Ishikawa (cell line): ENCODE results near the gene CASQ2.

Experiments used
- CEBPB ChIP-seq: IDR thresholded peaks from 2 replicates; pipeline ENCODE4 v1.6.1; 2012
- CREB1 ChIP-seq: IDR thresholded peaks from 2 replicates; pipeline ENCODE4 v1.6.1; 2012; ENCODE audit warnings: low read depth
- EGR1 ChIP-seq: IDR thresholded peaks from 2 replicates; pipeline ENCODE4 v1.6.1; 2012
- EP300 ChIP-seq: IDR thresholded peaks from 2 replicates; pipeline ENCODE4 v1.6.1; 2012; ENCODE audit warnings: borderline replicate concordance
- FOXM1 ChIP-seq: IDR thresholded peaks from 2 replicates; pipeline ENCODE4 v1.6.1; 2012; ENCODE audit warnings: low read depth, borderline replicate concordance
- NFIC ChIP-seq: IDR thresholded peaks from 2 replicates; pipeline ENCODE4 v1.6.1; 2012
- RAD21 ChIP-seq: IDR thresholded peaks from 2 replicates; pipeline ENCODE4 v1.6.1; 2012; ENCODE audit warnings: low read depth
- TAF1 ChIP-seq: IDR thresholded peaks from 2 replicates; pipeline ENCODE4 v1.6.1; 2012; ENCODE audit warnings: low read depth, mild to moderate bottlenecking
- TCF12 ChIP-seq: IDR thresholded peaks from 2 replicates; pipeline ENCODE4 v1.6.1; 2012; ENCODE audit warnings: low read depth
- TEAD4 ChIP-seq: IDR thresholded peaks from 2 replicates; pipeline ENCODE4 v1.6.1; 2012
- YY1 ChIP-seq: IDR thresholded peaks from 2 replicates; pipeline ENCODE4 v1.6.1; 2012; ENCODE audit warnings: low read depth
- ZBTB7A ChIP-seq: IDR thresholded peaks from 2 replicates; pipeline ENCODE4 v1.6.1; 2012; ENCODE audit warnings: low read depth
- TF ChIP-seq, protein P1 (sequence below): IDR thresholded peaks from 2 replicates; pipeline ENCODE4 v1.6.1; 2012
- TF ChIP-seq, protein P2 (sequence below): IDR thresholded peaks from 2 replicates; pipeline ENCODE4 v1.6.1; 2012; ENCODE audit warnings: low read depth, mild to moderate bottlenecking
- TF ChIP-seq, protein P3 (sequence below): IDR thresholded peaks from 2 replicates; pipeline ENCODE4 v1.6.1; 2012

Gene CASQ2

DNA sequence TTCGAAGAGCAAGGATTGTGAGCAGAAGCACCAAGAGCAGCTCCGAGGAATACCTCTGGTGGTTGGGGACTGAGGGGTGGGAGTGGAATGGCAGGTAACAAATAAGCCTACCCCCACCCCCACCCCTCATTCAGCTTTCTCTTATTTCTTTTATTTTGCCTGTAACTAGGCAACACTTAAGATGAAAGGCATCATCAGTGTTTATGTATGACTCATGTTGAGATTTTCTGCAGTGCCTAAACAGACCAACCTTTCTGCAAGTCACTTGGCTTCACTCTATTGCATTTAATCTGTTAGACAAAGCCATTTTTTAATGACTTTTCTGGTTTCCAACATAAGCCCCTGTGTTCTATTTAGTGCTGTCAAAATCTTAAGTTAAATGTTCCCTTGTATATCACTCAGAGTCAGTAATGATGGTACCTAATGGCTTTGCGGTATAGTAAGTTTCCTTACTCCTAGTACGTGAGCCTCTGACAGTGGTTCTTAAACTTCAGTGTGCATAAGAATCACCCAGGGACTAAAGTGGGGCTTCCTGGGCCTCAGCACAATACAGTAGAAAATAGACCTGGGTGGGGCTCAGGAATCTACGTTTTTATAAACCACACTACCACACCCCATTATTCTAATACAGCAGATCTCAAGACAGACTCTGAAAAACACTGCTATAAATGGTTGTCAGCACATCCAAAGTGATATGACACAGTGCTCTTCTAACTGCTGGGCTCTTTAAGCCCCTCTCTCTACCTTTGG, 19.9 kb downstream of the CASQ2 start:
- TF ChIP-seq TCF12 (no peak), TEAD4 (no peak), ZBTB7A (no peak), EGR1 (no peak), TAF1 (no peak), RAD21 (no peak)
- TF ChIP-seq, protein P1, sequence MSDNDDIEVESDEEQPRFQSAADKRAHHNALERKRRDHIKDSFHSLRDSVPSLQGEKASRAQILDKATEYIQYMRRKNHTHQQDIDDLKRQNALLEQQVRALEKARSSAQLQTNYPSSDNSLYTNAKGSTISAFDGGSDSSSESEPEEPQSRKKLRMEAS: no peak

DNA sequence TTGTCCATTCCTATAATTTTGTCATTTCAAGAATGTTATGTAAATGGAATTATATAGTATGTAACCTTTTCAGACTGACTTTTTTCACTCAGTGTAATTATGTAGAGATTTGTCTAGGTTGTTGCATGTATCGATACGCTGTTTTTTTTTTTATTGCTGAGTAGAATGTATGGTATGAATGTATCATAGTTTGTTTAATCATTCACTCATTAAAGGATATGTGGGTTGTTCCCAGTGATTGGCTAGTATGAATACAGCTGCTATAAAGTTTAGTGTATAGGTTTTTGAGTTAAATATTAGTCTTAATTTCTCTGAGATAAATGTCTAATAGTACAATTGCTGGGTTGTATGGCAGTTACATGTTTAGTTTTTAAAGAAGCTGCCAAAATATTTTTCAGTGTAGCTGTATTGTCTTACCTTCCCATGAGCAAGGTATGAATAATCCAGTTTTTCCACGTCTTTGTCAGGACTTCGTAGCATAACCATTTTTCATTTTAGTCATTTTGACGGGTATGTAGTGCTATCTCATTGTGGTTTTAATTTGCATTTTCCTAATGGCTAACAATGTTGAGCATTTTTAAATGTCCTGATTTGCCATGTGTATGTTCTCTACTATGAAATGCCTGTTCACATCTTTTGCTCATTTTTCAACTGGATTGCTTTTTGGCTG, 22.4 kb downstream of the CASQ2 start:
- TF ChIP-seq FOXM1 (no peak), EGR1 (no peak), TCF12 (no peak)
- TF ChIP-seq, protein P1: no peak

DNA sequence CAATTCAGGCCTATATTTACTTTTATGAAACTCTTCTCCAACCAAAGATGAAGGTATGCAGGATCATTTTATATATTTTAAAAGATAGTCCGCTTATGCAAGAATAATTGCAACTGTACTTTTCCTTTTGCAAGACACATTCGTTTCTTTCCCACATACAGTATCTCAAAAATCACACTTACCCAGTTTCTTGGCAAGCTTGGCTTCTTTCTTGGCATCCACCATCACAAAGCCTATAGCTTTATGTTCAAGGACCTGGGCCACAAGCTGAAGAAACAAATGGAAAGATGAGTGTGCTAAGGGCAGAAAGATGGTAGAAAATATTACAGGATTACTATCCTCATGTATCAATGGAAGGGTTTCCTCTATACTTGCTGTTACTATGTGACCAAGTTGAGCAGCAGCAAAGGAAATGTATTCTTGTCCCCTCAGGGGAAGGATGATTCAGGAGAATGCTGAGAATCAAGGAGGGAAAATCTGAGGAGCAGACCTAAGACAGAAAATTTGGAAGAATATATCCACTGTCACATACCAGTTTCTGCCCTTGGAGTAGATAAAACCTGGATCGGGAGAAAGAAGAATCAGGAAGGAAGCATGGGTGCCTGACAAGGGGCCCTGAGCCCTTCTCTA, 23.8 kb downstream of the CASQ2 start:
- TF ChIP-seq CREB1: no peak
- no peak for TF ChIP-seq NFIC

DNA sequence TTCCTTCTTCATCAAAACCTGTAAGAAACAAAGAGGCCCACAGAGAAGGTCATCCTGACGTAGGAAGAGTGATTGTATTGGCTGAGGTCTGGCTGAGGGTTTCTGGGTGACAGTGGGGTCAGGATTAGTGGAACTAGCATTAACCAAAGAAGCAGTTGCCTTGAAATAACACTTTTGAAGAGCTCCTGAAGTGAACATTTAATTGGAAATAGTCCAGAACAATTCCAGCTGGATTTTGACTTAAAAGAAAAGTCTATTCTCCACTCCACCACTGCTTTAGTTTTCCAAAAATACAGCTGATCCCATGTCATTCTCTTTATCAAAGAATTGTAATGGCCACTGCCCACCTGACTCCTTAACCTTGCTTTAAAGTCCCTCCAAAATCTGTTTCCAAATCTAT, 27.7 kb downstream of the CASQ2 start:
- TF ChIP-seq CREB1 (no peak), ZBTB7A (no peak), EGR1 (no peak), RAD21 (no peak), FOXM1 (no peak), TAF1 (no peak), TEAD4 (no peak), TCF12 (no peak)
- TF ChIP-seq, protein P1: no peak
- TF ChIP-seq, protein P2, sequence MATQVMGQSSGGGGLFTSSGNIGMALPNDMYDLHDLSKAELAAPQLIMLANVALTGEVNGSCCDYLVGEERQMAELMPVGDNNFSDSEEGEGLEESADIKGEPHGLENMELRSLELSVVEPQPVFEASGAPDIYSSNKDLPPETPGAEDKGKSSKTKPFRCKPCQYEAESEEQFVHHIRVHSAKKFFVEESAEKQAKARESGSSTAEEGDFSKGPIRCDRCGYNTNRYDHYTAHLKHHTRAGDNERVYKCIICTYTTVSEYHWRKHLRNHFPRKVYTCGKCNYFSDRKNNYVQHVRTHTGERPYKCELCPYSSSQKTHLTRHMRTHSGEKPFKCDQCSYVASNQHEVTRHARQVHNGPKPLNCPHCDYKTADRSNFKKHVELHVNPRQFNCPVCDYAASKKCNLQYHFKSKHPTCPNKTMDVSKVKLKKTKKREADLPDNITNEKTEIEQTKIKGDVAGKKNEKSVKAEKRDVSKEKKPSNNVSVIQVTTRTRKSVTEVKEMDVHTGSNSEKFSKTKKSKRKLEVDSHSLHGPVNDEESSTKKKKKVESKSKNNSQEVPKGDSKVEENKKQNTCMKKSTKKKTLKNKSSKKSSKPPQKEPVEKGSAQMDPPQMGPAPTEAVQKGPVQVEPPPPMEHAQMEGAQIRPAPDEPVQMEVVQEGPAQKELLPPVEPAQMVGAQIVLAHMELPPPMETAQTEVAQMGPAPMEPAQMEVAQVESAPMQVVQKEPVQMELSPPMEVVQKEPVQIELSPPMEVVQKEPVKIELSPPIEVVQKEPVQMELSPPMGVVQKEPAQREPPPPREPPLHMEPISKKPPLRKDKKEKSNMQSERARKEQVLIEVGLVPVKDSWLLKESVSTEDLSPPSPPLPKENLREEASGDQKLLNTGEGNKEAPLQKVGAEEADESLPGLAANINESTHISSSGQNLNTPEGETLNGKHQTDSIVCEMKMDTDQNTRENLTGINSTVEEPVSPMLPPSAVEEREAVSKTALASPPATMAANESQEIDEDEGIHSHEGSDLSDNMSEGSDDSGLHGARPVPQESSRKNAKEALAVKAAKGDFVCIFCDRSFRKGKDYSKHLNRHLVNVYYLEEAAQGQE: no peak

DNA sequence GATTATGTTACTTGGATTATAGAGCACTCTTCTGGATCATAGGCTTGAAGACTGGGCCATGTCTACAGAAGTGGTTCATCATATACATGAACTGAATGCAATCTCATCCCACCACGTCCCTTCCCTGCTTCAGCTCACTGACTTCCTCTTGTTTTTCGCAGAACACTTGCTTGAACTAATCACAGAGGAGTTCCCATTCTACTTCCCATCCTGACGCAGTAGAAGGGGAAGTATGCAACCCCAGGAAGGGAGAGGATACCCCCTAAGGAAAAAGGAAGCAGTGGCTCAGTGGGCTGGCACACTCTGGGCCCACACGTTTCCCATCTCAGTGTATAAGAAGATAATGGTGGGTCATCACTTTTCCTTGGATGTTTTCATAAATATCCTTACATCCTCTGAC, 36.2 kb downstream of the CASQ2 start:
- TF ChIP-seq, protein P2: no peak
- TF ChIP-seq RAD21 (no peak), TCF12 (no peak), NFIC (no peak), EP300 (no peak), ZBTB7A (no peak), FOXM1 (no peak), TEAD4 (no peak), EGR1 (no peak), CEBPB (no peak), YY1 (no peak), CREB1 (no peak), TAF1 (no peak)
- TF ChIP-seq, protein P3, sequence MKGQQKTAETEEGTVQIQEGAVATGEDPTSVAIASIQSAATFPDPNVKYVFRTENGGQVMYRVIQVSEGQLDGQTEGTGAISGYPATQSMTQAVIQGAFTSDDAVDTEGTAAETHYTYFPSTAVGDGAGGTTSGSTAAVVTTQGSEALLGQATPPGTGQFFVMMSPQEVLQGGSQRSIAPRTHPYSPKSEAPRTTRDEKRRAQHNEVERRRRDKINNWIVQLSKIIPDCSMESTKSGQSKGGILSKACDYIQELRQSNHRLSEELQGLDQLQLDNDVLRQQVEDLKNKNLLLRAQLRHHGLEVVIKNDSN: no peak
- TF ChIP-seq, protein P1: no peak

DNA sequence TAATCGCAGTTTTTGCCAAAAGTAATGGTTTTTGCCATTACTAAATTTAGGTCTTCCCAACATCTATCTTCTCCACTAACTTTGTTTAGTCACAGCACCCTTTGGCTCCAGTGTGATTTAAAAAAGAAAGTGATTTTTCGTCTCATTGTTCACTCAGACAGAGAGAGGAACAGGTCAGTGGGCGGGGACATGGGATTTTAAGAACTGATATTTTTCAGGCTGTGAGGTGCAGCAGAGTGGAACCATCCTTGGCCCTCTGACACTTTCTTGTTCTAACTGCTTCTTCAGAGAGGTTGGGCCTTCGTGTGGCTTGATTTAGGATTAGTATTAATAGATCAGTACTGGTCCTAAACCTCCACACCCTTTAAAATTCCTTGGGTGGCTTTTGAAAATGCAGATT, 38.8 kb downstream of the CASQ2 start:
- TF ChIP-seq, protein P3: no peak
- TF ChIP-seq, protein P2: no peak
- no peak for TF ChIP-seq ZBTB7A
- no peak for TF ChIP-seq EGR1
- TF ChIP-seq CREB1: no peak
- no peak for TF ChIP-seq NFIC
- no peak for TF ChIP-seq EP300
- TF ChIP-seq TAF1: no peak
- no peak for TF ChIP-seq YY1
- no peak for TF ChIP-seq CEBPB
